D721Med (cell line): ENCODE measurements around the gene TXLNG.

Experiments used
- DNase-seq: peaks from one replicate; pipeline ENCODE4 v3.0.0; 2011; ENCODE audit warnings: low spot score; ENCODE audit not compliant: insufficient read length
- FAIRE-seq: peaks from 2 replicates; lab custom pipeline; 2011; peaks lifted over from hg19 to GRCh38; lab: Jason Lieb, UNC
- CTCF ChIP-seq: IDR thresholded peaks from 2 replicates; pipeline ENCODE4 v1.5.1; 2012; ENCODE audit warnings: mild to moderate bottlenecking, control low read depth; ENCODE audit not compliant: insufficient read depth; ENCODE audit errors: missing control alignments

TXLNG gene

GRCh38 chrX:16804923-16805464 is 18.7 kb downstream of the TXLNG start:
- no peak for FAIRE-seq

GRCh38 chrX:16807548-16807947 is 21.3 kb downstream of the TXLNG start:
- TF ChIP-seq CTCF: no peak
- DNase-seq (no peak), FAIRE-seq (no peak)

More at GRCh38 chrX:16804923-16805464, 18.7 kb downstream of the TXLNG start:
- no peak for TF ChIP-seq CTCF
- no peak for DNase-seq

GRCh38 chrX:16807976-16808542 is 21.8 kb downstream of the TXLNG start:
- no peak for TF ChIP-seq CTCF
- FAIRE-seq (no peak), DNase-seq (no peak)

GRCh38 chrX:16814597-16814996 is 28.3 kb downstream of the TXLNG start:
- FAIRE-seq: no peak
- no peak for TF ChIP-seq CTCF
- DNase-seq: no peak

GRCh38 chrX:16819634-16820033 is 33.4 kb downstream of the TXLNG start:
- no peak for FAIRE-seq
- no peak for DNase-seq
- no peak for TF ChIP-seq CTCF

- no peak for TF ChIP-seq CTCF
- FAIRE-seq: no peak
- no peak for DNase-seq
Observed at GRCh38 chrX:16822723-16823122, 36.5 kb downstream of the TXLNG start.

- FAIRE-seq (no peak), DNase-seq (no peak)
- no peak for TF ChIP-seq CTCF
Observed at GRCh38 chrX:16825264-16826035, 39.2 kb downstream of the TXLNG start.
